Upper lobe of left lung (tissue), 4 donors: ENCODE data around the gene CDC42EP1.

Source experiments
- CTCF ChIP-seq, 6 experiments: fragments of 450-650 bp in 4 of 6; fragments of 200-600 bp in 2 of 6; sonication (generic) in 2 of 6; IDR thresholded peaks; one replicate each; pipeline ENCODE4 v1.5.1; 2016 to 2019; ENCODE audit warnings: antibody characterized with exemption in 6 of 6
- EP300 ChIP-seq, 4 donors: sonication (generic); formaldehyde crosslinking; IDR thresholded peaks; one replicate each; pipeline ENCODE4 v1.5.1; 2017; ENCODE audit warnings: antibody characterized with exemption in 4 of 4, control low read depth in 2 of 4
- POLR2A ChIP-seq, 4 donors: fragments of 450-650 bp; IDR thresholded peaks; one replicate each; pipeline ENCODE4 v1.5.1; 2016 to 2017; ENCODE audit warnings: antibody characterized with exemption in 4 of 4, mild to moderate bottlenecking in 2 of 4

- TF ChIP-seq CTCF (IDR thresholded peaks at IDR 0.05) (no peak), EP300 (IDR thresholded peaks at IDR 0.05) (no peak), POLR2A (IDR thresholded peaks at IDR 0.05) (peak in 1 of 4 donors; percentile 14)
Observed at GRCh38 chr22:37519268-37520195, 40.7 kb upstream of the CDC42EP1 start, which contains the start of gene CARD10.
